Testis (tissue), 3 donors: Measurements from ENCODE around the gene ARHGEF10L. TPM values are rescaled to one million over a fixed set of nuclear protein-coding genes. Genes with fewer than 3 reads are reported as not detected.

Source experiments
- DNase-seq: peaks from one replicate; pipeline ENCODE4 v3.0.0-alpha.2; 2019
- H3K27ac ChIP-seq, 2 donors: fragments of 200-600 bp; sonication (generic); one replicate each; pipeline ENCODE4 v1.5.1; 2019
- H3K27me3 ChIP-seq: fragments of 200-600 bp; sonication (generic); one replicate; pipeline ENCODE4 v1.5.1; 2019
- H3K36me3 ChIP-seq: fragments of 200-600 bp; sonication (generic); one replicate; pipeline ENCODE4 v1.5.1; 2017; ENCODE audit warnings: low read depth; ENCODE audit errors: missing control alignments
- H3K4me1 ChIP-seq: fragments of 200-600 bp; sonication (generic); one replicate; pipeline ENCODE4 v1.5.1; 2019
- H3K4me3 ChIP-seq, 2 donors: fragments of 200-600 bp; sonication (generic); one replicate each; pipeline ENCODE4 v1.5.1; 2017 to 2019
- H3K9me3 ChIP-seq: fragments of 200-600 bp; sonication (generic); one replicate; pipeline ENCODE4 v1.5.1; 2017
- CTCF ChIP-seq, 3 experiments: fragments of 450-650 bp in 2 of 3; fragments of 200-600 bp in 1 of 3; sonication (generic) in 1 of 3; IDR thresholded peaks; one replicate each; pipeline ENCODE4 v1.5.1; 2016 to 2019; ENCODE audit warnings: antibody characterized with exemption in 3 of 3, mild to moderate bottlenecking in 2 of 3, moderate library complexity in 1 of 3
- POLR2A ChIP-seq: fragments of 450-650 bp; IDR thresholded peaks from one replicate; pipeline ENCODE4 v1.6.1; 2017; ENCODE audit warnings: antibody characterized with exemption, mild to moderate bottlenecking, moderate library complexity
- WGBS, 2 donors: methylation state at CpG; one replicate each; pipeline ENCODE4 v1.1.5; 2018; 5-methylcytosine and 5-hydroxymethylcytosine counted together
- intact Hi-C: fragments of 100-400 bp; cut with DNase I; formaldehyde crosslinking; loops from one replicate; pipeline ENCODE4 v1.15.1; 2023; ENCODE audit warnings: low total_unique reads
- polyA plus RNA-seq: library from polyadenylated mRNA; stranded (reverse); fragments of 350-450 nt; fragmentation: Illumina TruSeq; extraction: RNeasy Lipid Tissue Mini Kit (QIAGEN cat#74804); gene quantifications from one replicate; pipeline ENCODE4 v1.2.3, GENCODE V29; 2014; ENCODE audit warnings: low read depth, low replicate concordance; ENCODE audit not compliant: insufficient read depth
- total RNA-seq, 2 donors: library from RNA; depleted of rRNA; stranded (reverse); fragments of >200 nt; gene quantifications; one replicate each; pipeline ENCODE4 v1.2.3, GENCODE V29; 2016

The ARHGEF10L gene
- total and polyA plus RNA-seq, 3 donors from 2014 or later = 13.5 to 20.3 (median 18.4) TPM

DNA sequence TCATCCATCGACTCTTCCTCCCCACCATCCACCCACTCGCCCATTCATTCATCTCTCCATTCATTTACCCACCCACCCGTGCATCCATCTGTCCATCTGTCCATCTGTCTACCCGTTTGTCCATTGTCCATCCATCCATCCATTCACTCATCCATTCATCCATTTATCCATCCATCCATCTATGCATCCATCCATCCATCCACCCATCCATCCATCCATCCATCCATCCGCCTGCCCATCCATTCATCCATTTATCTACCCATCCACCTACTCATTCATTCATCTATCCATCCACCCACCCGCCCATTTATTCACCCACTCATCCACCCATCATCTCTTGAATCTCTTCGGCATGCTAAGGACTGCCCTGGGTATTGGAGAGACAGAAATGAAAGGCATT, 18.5 kb downstream of the ARHGEF10L start:
- intact Hi-C loops = no loop called here
- WGBS, 2 donors = 90 to 96% methylated on average over 7 of the region's 7 CpGs
- Histone ChIP-seq H3K36me3 (no peaks in the 10 kb centered on the region), H3K27ac (no peak overlapping the region), H3K9me3 (no peaks in the 10 kb centered on the region), H3K4me1 (peaks cover 14% of the 10 kb centered on the region), H3K27me3 (no peaks in the 10 kb centered on the region), H3K4me3 (no peak overlapping the region)
- TF ChIP-seq POLR2A = no peak
- no peak for TF ChIP-seq CTCF (IDR thresholded peaks at IDR 0.05)
- no peak for DNase-seq

GRCh38 chr1:17558541-17558940, 19.0 kb downstream of the ARHGEF10L start:
- Histone ChIP-seq H3K27me3 (no peaks in the 10 kb centered on the region), H3K9me3 (no peaks in the 10 kb centered on the region), H3K4me1 (peaks cover 14% of the 10 kb centered on the region), H3K36me3 (no peaks in the 10 kb centered on the region), H3K4me3 (no peak overlapping the region), H3K27ac (no peak overlapping the region)
- intact Hi-C loops = no loop called here
- TF ChIP-seq POLR2A (no peak), CTCF (IDR thresholded peaks at IDR 0.05) (no peak)
- no peak for DNase-seq
- WGBS, 2 donors = 91 to 100% methylated on average over 3 of the region's 3 CpGs

DNA sequence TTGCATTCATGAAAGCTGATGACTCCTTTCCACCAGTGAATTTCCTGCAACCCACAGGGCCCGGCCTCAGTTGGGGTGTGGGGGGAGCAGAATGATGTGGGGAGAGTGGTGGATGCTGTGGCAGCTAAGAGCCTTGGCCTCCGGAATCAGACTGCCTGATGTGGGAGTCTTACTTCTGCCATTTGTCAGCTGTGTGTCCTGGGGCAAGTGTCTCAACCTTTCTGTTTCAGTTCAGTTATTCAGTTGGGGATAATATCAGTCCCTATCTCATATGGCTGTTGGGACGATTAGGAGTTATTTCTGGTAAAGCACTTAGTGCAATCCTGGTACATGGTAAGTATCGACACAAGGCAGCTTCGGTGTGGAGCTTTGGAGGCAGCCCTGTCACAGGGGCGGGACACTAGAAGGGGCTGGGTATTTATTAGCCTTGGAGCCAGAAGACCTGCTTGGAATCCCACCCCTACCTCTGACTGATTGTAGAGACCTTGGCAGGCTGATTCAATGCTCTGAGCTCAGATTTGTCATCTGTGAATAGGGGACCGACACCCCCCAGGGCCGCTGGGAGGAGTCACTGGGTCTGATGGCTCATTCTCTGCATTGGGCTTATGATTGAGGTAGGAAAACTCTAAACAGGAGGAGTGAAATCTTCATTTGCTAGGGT, 19.6 kb downstream of the ARHGEF10L start:
- H3K27me3 ChIP-seq = no peaks in the 10 kb centered on the region
- TF ChIP-seq CTCF (IDR thresholded peaks at IDR 0.05) (no peak), POLR2A (no peak)
- no peak overlapping the region for H3K4me3 ChIP-seq
- no peak for DNase-seq
- H3K36me3 ChIP-seq = no peaks in the 10 kb centered on the region
- H3K9me3 ChIP-seq = no peaks in the 10 kb centered on the region
- intact Hi-C loops = no loop called here
- no peak overlapping the region for H3K27ac ChIP-seq
- 85% methylated on average over 8 of the region's 8 CpGs for WGBS, 2 donors
- peaks cover 14% of the 10 kb centered on the region for H3K4me1 ChIP-seq

GRCh38 chr1:17559615-17560419, 20.3 kb downstream of the ARHGEF10L start:
- DNase-seq = no peak
- TF ChIP-seq POLR2A = no peak
- no peak for TF ChIP-seq CTCF (IDR thresholded peaks at IDR 0.05)
- Histone ChIP-seq H3K27ac (peak overlapping the region in 1 of 2 donors; percentile 6), H3K4me1 (peaks cover 14% of the 10 kb centered on the region), H3K4me3 (no peak overlapping the region), H3K27me3 (no peaks in the 10 kb centered on the region), H3K9me3 (no peaks in the 10 kb centered on the region), H3K36me3 (no peaks in the 10 kb centered on the region)
- intact Hi-C loops = no loop called here
- WGBS, 2 donors = 84 to 96% methylated on average over 6 to 7 of the region's 7 CpGs

- H3K27me3 ChIP-seq = no peaks in the 10 kb centered on the region
- H3K4me3 ChIP-seq = no peak overlapping the region
- H3K36me3 ChIP-seq = no peaks in the 10 kb centered on the region
- intact Hi-C loops = no loop called here
- no peak for TF ChIP-seq CTCF (IDR thresholded peaks at IDR 0.05)
- no peak for TF ChIP-seq POLR2A
- H3K27ac ChIP-seq = peak overlapping the region; percentile 63 to 81
- peaks cover 23% of the 10 kb centered on the region for H3K4me1 ChIP-seq
- no peaks in the 10 kb centered on the region for H3K9me3 ChIP-seq
- 73% methylated on average over 8 of the region's 8 CpGs; no CpG with 5 or more reads in 1 of the 2 donors for WGBS, 2 donors
- DNase-seq = no peak
These were observed 21.7 kb downstream of the ARHGEF10L start for GRCh38 chr1:17561247-17561548.
